NCI-H226 (cell line): ENCODE measurements around the gene PREX1.
A peak's percentile ranks its signal among the peaks of the same experiment; 100 is the strongest.

Experiments used
- DNase-seq: peaks from one replicate; pipeline ENCODE4 v3.0.0-alpha.2; 2015

PREX1 gene

DNA sequence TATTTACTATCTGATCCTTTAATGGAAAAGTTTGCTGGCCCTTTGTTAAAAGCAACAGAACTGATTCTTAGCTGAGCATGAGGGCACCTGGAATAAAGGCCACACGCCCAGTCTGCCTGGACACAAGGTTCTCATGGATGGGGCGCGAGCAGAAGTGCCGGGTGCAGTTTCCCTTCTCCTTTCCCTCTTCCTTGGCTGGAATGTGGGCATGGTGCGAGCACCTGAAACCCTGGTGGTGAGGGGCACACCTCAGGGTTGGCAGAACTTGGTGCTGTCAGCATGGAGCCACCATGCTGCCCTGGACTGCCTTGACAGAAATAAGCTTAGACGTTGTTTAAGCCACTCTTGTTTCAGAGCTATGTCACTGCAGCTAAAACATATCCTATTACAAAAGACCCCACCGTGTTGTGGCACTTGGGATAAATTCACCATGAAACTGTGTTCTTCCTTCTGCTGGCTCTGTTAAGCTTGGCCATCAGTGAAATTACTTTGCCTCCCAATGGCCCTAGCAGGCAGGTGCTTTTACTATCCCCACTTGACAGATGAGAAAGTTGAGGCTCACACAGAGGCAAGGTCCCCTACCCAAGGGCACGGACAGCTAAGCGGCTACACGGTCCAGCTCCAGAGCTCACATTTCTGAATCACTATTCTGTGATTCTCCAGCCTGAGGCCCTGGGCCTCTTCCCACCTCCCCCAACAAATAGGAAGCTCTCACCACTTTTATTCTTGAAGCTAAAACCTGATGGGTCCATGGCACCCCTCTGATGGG is 115.9 kb downstream of the PREX1 start:
- no peak for DNase-seq

DNA sequence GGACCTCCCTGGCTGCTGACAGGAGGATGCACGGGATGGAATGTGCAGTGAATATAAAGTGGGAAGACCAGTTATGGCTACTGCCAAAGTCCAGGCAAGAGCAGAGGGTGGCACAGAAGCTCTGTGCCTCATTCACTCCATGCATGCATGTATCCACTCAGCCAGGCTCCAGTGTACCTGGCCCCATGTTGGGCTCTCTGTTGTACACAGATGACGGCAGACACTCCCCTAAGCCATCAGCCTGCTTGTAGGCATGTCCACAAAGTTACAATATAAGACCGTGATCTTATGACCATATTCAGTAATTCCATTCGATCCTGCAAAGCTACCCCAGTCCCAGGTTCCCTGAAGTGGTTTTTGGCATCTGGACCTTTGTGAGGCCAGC is 116.8 kb downstream of the PREX1 start:
- no peak for DNase-seq

DNA sequence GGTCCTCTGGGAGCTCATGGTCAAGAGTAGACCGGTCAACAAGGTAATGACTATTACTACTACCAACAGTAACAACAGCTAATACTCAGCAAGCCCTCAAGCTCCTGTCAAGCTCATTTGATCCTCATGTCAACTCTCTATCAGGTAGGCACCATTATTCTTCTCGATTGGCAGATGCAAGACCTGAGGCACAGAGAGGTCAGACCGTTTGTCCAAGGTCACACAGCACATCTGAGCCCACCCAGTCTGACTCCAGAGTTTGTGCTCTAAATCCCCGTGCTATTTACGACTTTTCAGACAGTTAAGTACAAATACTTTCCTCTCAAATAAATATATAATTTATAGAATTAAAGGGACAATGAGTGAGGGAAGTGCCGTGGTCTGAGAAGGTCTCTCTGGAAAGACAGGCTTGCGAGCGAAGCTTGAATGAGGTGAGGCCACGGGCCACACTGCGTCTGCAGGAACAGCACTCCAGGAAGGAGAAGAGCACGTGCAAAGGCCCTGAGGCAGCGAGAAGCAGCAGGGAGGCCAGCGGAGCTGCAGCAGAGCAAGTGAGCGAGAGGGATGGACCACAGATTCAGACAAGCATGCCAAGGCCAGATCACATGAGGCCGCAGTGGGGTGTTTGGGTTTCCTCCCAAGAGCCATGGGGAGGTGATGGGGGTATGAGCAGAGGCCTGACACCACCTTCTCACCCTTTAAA is 117.3 kb downstream of the PREX1 start:
- DNase-seq = no peak

DNA sequence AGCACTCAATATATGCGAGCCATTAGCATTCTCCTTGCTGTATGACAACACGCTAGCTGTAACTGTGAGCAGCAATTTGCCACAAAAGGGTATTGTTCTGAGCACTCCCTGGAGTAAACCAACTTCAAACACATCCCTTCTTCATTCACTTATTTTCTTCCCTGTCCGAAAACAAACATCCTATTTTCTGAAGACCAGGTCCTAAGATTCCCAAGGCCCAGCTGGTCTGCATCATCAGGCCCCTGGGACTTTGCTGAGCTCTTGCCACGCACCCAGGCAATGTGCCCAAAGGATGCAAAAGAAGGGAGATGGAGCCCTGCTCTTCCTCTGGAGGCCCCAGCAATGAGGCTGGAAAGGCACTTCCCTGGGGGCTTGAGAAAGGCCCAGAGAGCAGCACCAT is 118.1 kb downstream of the PREX1 start:
- no peak for DNase-seq

DNA sequence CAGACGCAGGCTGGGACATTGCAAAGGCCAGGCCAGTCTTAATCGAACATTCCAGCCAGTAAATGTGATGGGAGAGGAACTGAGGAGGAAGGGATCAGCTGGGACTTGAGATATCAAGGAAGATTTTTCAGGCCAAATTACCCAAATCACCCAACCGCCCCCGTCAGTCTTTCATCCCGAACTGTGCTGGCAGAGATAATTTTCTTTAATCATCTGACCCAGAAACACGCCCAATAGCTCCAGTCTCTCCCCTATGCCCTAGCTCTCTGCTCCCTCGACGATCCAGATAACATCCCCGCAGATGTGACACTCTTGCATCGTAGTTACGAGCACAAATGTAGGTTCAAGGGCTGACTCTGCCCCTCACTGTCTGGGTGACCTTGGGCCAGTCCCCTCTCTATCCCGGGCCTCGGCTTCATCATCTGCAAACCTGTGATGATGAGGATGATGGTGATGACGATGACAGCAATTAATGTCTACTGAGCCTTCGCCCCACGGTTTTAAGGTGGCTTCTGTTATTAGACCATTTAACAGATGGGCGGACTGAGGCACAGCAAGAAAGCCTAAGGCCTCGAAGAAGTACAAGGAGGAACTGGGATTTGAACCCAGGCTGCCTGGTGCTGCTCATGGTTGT is 118.6 kb downstream of the PREX1 start:
- no peak for DNase-seq

DNA sequence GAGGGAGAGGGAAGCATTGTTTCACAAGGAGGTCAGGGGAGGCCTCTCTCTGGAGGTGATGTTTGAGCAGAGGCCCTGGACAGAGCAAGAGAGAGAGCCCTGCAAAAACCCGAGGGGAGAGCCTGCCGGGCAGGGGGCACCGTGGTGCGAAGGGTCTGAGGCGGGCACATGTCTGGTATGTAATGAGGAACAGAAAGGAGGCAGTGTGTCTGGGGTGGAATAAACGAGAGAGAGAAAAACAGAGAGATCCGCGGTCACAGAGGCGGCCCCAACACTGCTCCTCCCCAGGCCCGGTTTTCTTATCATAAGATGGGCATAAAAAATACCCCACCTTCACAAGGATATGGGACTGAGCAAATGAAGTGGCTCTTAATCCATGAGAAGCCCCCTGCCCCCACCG is 119.2 kb downstream of the PREX1 start:
- no peak for DNase-seq

DNA sequence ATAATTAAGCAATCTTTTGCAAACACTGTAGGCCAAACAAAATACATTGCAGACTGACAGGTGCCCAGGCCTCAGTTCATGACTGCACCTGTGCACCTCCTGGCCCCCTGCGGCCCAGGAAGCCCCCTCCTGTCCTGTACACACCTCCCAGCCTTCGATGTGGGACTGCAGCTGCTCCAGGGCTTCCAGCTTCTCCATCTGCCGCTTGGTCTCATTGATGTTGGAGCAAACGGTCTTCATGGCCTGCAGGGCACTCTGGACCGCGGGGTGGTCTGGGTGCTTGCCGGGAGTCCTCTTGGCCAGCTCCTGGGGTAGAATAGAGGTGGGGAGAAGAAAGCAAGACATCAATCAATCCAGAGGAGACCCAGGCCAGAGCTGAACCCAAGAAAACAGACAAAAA is 119.7 kb downstream of the PREX1 start:
- no peak for DNase-seq

DNA sequence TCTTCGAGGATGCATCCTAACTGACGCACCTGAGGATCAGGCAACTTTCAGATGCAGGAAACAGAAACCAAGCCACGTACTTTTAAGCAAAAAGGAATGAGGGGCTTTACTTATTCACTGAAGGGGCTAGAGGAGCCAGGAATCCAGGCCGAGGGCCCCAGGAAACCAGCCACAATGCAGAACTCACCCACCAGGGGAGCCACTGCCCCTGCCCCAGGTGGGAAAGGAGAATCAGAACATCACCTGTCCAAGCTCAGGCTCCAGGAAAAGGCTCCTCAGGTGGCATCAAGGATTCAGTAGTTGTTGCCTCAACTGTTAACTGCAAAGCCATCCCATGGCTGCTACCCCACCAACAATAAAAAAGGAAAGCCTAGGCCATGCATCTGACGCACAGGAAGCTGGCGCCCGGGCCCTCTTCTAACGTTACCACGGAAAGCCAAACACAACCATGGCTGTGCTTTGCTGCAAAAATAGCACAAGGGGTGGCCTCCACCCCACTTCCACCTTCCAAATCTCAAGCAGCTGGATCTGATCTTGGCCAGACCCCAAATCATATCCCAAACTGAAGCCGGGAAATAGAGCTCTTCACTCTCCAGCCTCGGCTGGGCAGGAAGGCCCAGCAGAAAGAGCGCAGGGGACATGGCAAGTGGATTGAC is 121.0 kb downstream of the PREX1 start:
- DNase-seq = no peak

DNA sequence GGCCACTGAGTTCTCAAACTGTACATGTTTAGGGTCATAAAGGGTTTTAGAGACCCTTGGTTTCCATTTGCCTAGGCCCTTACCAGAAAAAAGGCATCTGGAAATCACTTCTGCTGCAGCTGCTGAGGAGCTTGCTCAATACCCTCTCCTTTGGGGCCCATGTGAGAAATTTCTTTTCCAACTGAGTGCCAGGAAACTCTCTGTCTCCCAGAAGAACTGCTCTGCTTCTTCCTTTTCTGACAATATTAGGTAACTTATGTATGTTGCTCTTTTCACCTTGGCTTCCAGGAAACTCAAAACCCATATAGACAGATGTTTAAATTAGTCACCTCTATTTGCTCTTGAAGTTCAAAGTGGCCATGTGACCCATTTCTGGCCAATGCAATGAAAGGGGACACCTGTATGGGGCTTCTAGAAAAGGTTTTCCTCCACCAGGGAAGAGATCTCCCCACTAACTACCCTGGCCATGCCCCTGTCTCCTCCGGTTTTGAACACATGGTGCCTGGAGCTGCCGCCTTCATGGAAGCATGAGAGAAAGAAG is 121.6 kb downstream of the PREX1 start:
- DNase-seq = no peak

DNA sequence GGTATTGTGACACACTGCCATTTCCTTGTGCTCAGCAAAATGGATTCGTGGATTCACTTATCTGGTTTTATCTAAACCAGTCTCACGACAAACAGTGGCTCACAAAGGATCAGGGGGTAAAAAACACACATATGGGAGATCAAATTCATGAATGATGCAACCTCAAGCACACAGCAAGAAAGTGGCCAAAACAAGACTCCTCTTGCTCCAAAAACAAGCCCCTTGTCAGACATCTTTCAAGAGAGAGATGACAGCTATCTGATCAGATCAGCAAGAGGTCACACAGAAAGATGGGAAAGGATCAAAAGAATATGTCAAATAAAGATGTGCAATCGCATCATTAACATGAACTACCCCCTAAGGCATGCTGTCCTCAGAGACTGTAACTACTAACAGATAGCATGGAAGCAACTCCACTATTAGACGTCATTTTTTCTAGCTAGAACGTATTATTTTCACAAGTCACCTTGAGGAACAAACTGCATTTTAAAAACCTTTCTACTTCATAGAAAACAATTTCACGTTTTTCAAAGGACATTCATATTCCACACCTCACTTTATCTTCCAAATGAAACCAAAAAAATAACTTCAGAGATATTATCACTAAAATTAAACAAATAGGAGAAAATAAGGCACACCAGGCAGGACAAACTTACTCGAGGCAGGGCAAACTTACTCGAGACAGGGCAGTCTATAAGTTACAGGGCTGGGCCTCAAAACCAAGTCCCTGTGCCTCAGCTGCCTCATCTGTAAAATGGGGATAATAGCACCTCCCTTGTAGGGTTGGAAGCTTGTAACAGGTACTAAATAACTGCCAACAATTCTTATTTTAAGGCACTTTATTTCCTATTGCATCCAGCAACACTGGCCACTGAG is 122.3 kb downstream of the PREX1 start:
- DNase-seq = no peak

DNA sequence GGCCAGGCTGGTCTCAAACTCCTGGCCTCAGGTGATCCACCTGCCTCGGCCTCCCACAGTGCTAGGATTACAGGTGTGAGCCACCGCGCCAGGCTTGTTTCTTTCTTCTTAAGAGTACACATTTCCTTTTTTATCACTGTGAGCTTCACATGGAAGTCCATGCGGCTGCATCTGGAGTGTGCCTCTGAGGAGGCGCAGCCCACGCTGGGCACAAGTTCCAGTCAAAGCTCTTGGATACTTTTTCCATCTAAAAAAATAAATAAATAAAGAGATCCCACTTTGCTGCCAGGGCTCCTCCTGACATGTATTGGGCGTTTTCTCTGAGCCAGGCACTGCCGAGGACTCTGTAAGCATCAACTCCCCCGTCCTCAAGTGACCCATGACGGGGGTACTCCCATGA is 123.0 kb downstream of the PREX1 start:
- no peak for DNase-seq

DNA sequence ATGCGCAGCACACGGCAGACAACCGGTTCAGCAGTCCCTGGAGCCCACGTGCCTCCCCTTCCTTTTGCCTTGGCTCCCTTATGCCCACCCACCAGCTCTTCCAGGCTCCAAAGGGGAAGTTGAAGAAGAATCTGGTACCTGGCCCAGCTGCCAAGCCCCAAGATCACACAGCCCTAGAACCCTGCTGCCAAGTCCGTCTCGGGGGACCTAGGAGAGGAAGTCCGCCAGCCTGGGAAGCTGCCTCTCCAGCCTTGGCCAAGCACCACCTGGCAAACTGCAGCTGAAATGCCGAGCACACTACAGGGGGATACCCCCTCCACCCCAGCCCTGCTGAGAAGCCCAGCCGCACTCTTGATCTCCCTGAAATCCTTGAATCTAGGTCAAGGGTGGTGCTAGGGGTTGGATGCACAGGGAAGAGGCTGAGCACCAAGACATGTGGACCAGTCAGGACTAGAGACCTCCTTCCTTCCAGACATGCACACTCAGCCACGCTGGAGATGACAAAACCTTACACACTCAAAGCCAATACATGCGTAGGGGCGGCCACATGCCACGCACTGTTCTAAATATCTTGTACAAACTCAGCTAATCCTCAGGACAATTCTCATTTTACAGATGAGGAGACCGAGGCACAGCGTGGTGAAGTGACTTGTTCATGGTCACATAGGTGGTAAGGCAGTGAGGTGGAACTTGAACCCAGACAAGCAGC is 124.1 kb downstream of the PREX1 start:
- DNase-seq = no peak

DNA sequence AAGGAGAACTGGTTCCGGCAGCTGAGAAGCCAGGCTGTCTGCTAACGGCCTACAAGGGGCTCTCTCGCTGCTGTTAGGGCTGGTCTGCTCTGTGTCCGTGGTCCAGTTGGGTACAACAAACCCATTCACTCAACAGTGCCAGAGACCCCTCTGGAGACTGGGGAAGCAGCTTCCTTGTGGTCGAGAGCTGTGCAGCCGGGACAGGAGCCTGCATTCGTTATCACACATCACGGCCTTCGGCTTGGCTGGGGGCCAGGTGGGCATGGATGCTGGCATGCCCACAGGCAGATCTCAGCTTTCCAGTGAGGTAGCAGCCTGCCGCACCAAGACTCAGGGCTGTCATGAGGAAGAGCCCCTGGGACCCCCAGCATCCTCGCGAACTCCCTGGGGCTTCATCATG is 124.7 kb downstream of the PREX1 start:
- DNase-seq = no peak

DNA sequence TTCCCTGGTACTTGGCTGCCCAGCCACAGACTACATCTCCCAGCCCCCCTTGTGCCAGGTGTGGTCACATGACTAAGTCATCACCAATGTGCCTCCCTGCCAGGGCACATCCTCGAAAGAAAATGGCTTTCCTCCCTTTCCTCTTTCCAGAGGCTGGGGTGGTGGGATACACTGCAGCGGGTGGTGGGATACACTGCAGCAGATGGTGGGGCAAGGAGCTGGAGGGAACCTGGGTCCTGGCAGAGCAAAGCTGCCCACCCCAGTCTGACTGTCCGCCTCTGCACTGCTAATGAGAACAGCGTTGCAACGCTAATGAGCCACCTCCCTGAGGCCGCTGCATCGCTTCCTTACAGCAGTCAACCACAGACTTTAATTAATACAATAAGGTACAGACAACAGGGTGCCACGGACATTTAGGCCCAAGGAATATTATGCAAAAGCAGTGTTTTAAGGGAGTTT is 125.3 kb downstream of the PREX1 start:
- no peak for DNase-seq

DNA sequence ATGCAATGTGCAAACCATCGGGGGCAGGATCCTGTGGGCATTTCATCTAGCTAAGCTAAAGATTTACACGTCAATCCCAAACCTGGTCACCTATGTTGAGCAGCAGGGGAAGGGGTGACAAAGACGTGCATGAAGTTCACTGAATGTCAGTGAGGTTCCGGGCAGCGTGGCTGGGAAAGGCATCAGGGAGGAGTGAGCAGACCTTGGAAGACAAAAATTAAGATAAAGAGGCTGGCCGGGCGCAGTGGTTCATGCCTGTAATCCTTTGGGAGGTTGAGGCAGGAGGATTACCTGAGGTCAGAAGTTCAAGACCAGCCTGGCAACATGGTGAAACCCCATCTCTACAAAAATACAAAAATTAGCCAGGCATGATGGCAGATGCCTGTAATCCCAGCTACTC is 126.1 kb downstream of the PREX1 start:
- no peak for DNase-seq

DNA sequence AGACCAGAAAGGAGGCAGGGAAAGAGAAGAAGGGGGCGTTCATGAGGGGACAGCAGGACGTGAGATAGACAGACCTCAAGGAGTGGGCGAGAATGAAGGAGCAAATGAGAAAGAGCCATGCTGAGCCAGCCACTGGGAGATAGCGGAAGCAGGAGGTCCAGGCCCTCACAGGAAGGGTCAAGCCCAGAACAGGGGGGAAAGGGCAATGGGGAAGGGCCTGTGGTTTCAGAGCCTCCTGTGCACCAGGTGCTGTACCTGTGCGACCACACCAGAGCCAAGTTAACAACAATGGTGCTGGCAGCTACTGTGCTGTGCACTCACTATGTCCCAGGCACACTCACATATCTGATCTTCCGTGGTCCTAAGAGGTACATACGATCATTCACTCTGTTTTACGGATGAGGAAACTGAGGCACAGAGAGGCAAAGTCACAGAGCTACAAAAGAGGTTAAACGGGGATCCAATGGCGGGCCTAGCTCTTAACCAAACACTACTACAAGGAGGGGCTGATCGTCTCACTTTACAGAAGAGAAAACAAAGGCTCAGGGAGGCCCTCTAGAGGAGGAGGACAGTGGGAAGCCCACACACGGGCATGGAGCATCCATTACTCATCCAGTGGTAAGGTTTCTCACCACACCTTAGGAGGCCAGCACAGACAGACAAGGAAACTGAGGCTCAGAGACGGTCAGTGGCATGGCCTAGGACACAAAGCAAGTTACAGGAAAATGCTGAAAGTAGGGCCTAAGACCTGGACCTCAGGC is 129.1 kb downstream of the PREX1 start:
- no peak for DNase-seq

DNA sequence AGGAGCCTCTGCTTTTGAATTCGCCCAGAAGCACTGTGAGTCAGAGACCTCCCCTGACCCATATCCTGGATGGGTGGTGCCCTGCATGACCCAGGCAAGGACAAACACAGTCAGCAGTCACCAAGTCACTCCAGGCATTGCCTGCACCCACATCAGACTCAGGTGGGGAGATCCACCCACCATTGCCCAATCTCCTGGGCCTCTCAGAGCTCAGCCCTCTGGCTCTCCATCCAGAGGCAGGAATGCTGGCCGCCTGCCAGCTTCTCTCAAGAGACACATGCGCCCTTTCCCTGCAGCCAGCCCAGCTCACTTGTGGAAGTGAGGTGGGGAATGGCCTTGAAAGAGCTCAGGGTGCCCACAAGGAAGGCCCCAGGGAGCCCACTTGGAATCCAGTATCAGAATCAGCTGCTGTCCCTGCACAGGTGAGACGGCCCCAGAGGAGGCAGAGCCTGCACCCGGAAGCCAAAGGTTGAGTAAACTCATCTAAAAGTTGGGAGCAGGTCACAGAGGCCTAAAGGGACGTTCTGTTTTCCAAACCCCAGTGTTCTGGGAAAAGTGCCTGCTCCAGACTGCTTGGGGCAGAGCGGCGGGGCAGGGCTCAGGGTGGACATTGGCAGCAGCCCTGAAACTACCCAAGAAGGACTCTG is 129.8 kb downstream of the PREX1 start:
- peak; percentile 87 for DNase-seq

DNA sequence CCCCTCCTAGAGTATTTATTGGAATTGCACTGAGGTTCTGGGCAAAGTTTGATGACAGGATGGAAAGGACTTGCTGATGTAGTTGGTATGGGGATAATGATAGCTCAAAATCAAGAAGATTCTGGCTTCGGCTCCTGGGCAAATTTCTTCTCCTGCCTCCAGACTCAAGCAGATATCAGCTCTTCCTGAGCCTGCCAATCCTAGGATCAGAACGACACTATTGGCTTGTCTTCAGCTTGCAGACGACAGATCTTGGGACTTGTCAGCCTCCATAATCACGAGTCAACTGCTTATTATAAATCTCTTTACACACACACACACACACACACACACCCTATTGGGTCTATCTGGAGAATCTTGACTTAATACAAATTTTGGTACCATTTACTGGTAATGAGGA is 131.1 kb downstream of the PREX1 start:
- no peak for DNase-seq

DNA sequence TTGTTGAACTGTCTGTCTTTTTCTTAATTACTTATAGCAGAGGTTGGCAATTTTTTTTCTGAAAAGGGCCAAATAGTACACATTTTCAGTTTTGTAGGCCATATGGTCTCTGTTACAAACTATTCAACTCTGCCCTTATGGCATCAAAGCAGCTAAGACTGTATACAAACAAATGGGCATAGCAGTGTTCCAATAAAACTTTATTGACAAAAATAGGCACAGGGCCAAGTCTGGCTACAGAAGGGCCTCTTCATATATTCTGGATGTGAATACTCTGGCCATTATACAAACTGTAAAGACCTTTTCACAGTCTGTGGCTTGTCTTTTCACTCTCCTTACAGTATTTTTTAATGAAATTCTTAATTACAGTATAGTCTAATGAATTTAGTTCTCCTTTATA is 132.1 kb downstream of the PREX1 start:
- no peak for DNase-seq

DNA sequence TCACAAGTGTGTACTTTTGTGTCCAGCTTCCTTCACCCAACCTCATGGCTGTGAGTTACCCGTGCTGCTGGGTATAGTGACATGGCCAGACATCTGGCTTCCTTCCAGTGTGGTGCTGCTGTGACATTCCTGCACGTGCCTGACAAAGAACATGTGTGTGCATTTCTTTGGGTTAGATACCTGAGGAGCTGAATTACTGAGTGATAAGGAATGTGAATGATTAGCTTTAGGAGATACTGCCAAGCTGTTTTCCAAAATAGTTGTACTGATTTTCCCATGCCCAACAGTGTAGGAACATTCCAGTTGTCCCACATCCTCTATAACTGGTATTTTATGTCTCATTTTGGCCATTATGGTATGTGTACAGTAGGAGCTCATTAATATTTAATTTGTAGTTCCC is 132.5 kb downstream of the PREX1 start:
- no peak for DNase-seq
